HepG2 (cell line): ENCODE measurements around the gene XPNPEP1. TPM values are rescaled to one million over a fixed set of nuclear protein-coding genes. Genes with fewer than 3 reads are reported as not detected.

Experiments
- ATAC-seq: fragments of 200-7000 bp; cut with Tn5 transposase; 3 replicates; pipeline ENCODE4 v1.9.1; 2020; ENCODE audit warnings: mild to moderate bottlenecking, moderate library complexity
- BruUV-seq: library from RNA; stranded (reverse); fragments of 400-500 nt; replicated peaks from 2 replicates; lab custom pipeline; 2021; lab: Mats Ljungman, UMichigan
- CTCF ChIA-PET: fragments of 300-600 bp; formaldehyde crosslinking; extraction: SDS; loops from one replicate; lab custom pipeline; 2021; ENCODE audit warnings: low total read pairs, inconsistent platforms, low intra/inter-chr PET ratio; lab: Yijun Ruan, JAX
- POLR2A ChIA-PET: fragments of 350-600 bp; sonication (Branson Sonifier 250); formaldehyde crosslinking; loops from one replicate; lab custom pipeline; 2020; ENCODE audit warnings: antibody characterized with exemption, inconsistent platforms; lab: Yijun Ruan, JAX
- DNase-seq: peaks from one replicate; pipeline ENCODE4 v3.0.0-alpha.2; 2015; ENCODE audit warnings: low spot score
- FAIRE-seq: peaks from 3 replicates; lab custom pipeline; 2011; peaks lifted over from hg19 to GRCh38; lab: Jason Lieb, UNC
- H2AFZ ChIP-seq: one replicate; pipeline ENCODE4 v1.6.1; 2011; ENCODE audit warnings: low read length, inconsistent platforms
- H3K27ac ChIP-seq: fragments of 300-600 bp; 3 replicates; pipeline ENCODE4 v1.8.0; 2011; ENCODE audit warnings: mixed run types, mild to moderate bottlenecking, mixed read lengths, low read length, inconsistent platforms; ENCODE audit not compliant: insufficient read depth; ENCODE audit errors: extremely low read length
- H3K27me3 ChIP-seq, 2 experiments: fragments of 200-600 bp in 1 of 2; 2 replicates in 1 of 2; 3 replicates in 1 of 2; pipeline versions ENCODE4 v1.6.0 to v1.8.0; 2011; ENCODE audit warnings: low read length in 2 of 2, mild to moderate bottlenecking in 2 of 2, moderate library complexity in 2 of 2, inconsistent platforms in 1 of 2; ENCODE audit not compliant: insufficient read depth in 2 of 2, control insufficient read depth in 1 of 2
- H3K36me3 ChIP-seq, 2 experiments: fragments of 200-600 bp in 1 of 2; replicated peaks in 1 of 2; 2 replicates in 1 of 2; 3 replicates in 1 of 2; pipeline versions ENCODE4 v1.5.1 to v1.8.0; 2011; ENCODE audit warnings: low read length in 2 of 2, inconsistent platforms in 1 of 2; ENCODE audit not compliant: insufficient read depth in 2 of 2, control insufficient read depth in 1 of 2
- H3K4me1 ChIP-seq: 2 replicates; pipeline ENCODE4 v1.5.1; 2012; ENCODE audit warnings: low read length, inconsistent platforms; ENCODE audit not compliant: insufficient read depth
- H3K4me2 ChIP-seq: 2 replicates; pipeline ENCODE4 v1.6.0; 2011; ENCODE audit warnings: low read depth, low read length, inconsistent platforms
- H3K4me3 ChIP-seq, 3 experiments: fragments of 200-600 bp in 1 of 3; sonication (generic), shearing (Covaris generic) in 1 of 3; replicated peaks in 1 of 3; 2 replicates each; pipeline ENCODE4 v1.5.1; 2011 to 2016; ENCODE audit warnings: low read length in 3 of 3, inconsistent platforms in 2 of 3, low read depth in 2 of 3, mild to moderate bottlenecking in 2 of 3, control low read depth in 1 of 3, mixed read lengths in 1 of 3; ENCODE audit not compliant: insufficient read depth in 1 of 3
- H3K79me2 ChIP-seq: one replicate; pipeline ENCODE4 v1.6.1; 2011; ENCODE audit warnings: low read length, inconsistent platforms; ENCODE audit not compliant: insufficient read depth
- H3K9ac ChIP-seq: 2 replicates; pipeline ENCODE4 v1.6.0; 2011; ENCODE audit warnings: mild to moderate bottlenecking, low read depth, low read length, inconsistent platforms; ENCODE audit not compliant: insufficient read depth
- H3K9me3 ChIP-seq: 2 replicates; pipeline ENCODE4 v1.5.1; 2012; ENCODE audit warnings: mild to moderate bottlenecking, low read length
- H4K20me1 ChIP-seq: 2 replicates; pipeline ENCODE4 v1.6.0; 2011; ENCODE audit warnings: inconsistent platforms, mild to moderate bottlenecking, low read length, moderate library complexity; ENCODE audit not compliant: insufficient read depth
- BATF2 ChIP-seq: sonication (generic); formaldehyde crosslinking; IDR thresholded peaks from 2 replicates; pipeline ENCODE4 v1.8.0; 2022; ENCODE audit warnings: mild to moderate bottlenecking, missing genetic modification reagents, moderate library complexity
- CENPBD1 ChIP-seq: sonication (generic); formaldehyde crosslinking; IDR thresholded peaks from 2 replicates; pipeline ENCODE4 v1.8.0; 2022; ENCODE audit warnings: missing genetic modification reagents, low read depth, mild to moderate bottlenecking, borderline replicate concordance
- JUNB ChIP-seq: sonication (generic); formaldehyde crosslinking; IDR thresholded peaks from 2 replicates; pipeline ENCODE4 v1.8.0; 2022; ENCODE audit warnings: missing genetic modification reagents, mild to moderate bottlenecking, borderline replicate concordance
- RBM39 ChIP-seq: fragments of 200-400 bp; formaldehyde crosslinking; IDR thresholded peaks from one replicate; pipeline ENCODE4 v1.6.1; 2018; ENCODE audit warnings: antibody characterized with exemption, mild to moderate bottlenecking, low read depth, low read length; ENCODE audit not compliant: poor library complexity, severe bottlenecking
- SP140L ChIP-seq: sonication (generic); formaldehyde crosslinking; IDR thresholded peaks from 2 replicates; pipeline ENCODE4 v1.4.0; 2020; ENCODE audit warnings: missing genetic modification reagents, borderline replicate concordance
- ZNF253 ChIP-seq: sonication (generic); formaldehyde crosslinking; IDR thresholded peaks from 2 replicates; pipeline ENCODE4 v1.8.0; 2022; ENCODE audit warnings: mild to moderate bottlenecking, missing genetic modification reagents, borderline replicate concordance
- ZNF776 ChIP-seq: sonication (generic); formaldehyde crosslinking; IDR thresholded peaks from 2 replicates; pipeline ENCODE4 v1.4.0; 2020; ENCODE audit warnings: mild to moderate bottlenecking, missing genetic modification reagents
- WGBS: methylation state at CpG from one replicate; pipeline ENCODE4 v1.1.6; 2017; ENCODE audit warnings: low lambda C conversion rate; 5-methylcytosine and 5-hydroxymethylcytosine counted together
- in situ Hi-C: cut with HindIII; loops from 2 replicates; pipeline ENCODE4 v1.10.0; 2017; ENCODE audit warnings: low pct_unique_long_range_greater_than_20kb; ENCODE audit not compliant: extremely low pct_ligation_motif_present
- intact Hi-C: fragments of 100-400 bp; cut with micrococcal nuclease; formaldehyde crosslinking; loops from one replicate; pipeline ENCODE4 v1.10.0; 2022; ENCODE audit not compliant: unreplicated experiment
- polyA plus RNA-seq, 8 experiments: library from polyadenylated mRNA; depleted of rRNA in 3 of 8; stranded (reverse) in 7 of 8; unstranded in 1 of 8; fragments of >200 nt; fragmentation: Illumina TruSeq in 4 of 8; extraction: Trizol in 4 of 8; gene quantifications; 2 replicates each; pipeline versions ENCODE4 v1.2.1 to v1.2.3, GENCODE V29; 2011 to 2016; ENCODE audit warnings: low read depth in 4 of 8, missing spikeins in 1 of 8, mixed read lengths in 1 of 8; ENCODE audit not compliant: insufficient read depth in 1 of 8
- total RNA-seq, 5 experiments: library from RNA; depleted of rRNA; stranded (reverse); fragments of >200 nt; fragmentation: Illumina TruSeq; extraction: Trizol; gene quantifications; 2 replicates each; pipeline ENCODE4 v1.2.3, GENCODE V29; 2016; ENCODE audit warnings: low read depth in 1 of 5

XPNPEP1 gene
- total and polyA plus RNA-seq, 2 of the 13 experiments (the other 11 are each of a cell fraction or from before 2014, with no cell fraction given): 30.3 to 55.5 TPM

GRCh38 chr10:109866995-109867635 is 56.2 kb downstream of the XPNPEP1 start:
- no peak overlapping the region for H3K4me3 ChIP-seq
- H3K4me1 ChIP-seq: no peaks in the 10 kb centered on the region
- no peaks in the 10 kb centered on the region for H4K20me1 ChIP-seq
- CTCF ChIA-PET: no interaction called here
- peaks cover 18 to 43% of the 10 kb centered on the region in 2 experiments for H3K36me3 ChIP-seq
- intact Hi-C loops: no loop called here
- POLR2A ChIA-PET: no interaction called here
- BruUV-seq: no TSS peak
- H3K27me3 ChIP-seq: no peaks in the 10 kb centered on the region
- no peak for TF ChIP-seq CENPBD1
- no peak for TF ChIP-seq JUNB
- no peak for TF ChIP-seq SP140L (CRISPR knock-in tag)
- TF ChIP-seq ZNF253 (CRISPR knock-in tag): no peak
- no peak for TF ChIP-seq RBM39
- TF ChIP-seq ZNF776 (CRISPR knock-in tag): no peak
- TF ChIP-seq BATF2 (CRISPR knock-in tag): no peak
- TF ChIP-seq, all 625 proteins: peak for 0
- no peak overlapping the region for H3K9ac ChIP-seq
- DNase-seq (no peak), FAIRE-seq (no peak), ATAC-seq (no peak)
- H2AFZ ChIP-seq: no peak overlapping the region
- no peak overlapping the region for H3K4me2 ChIP-seq
- no peaks in the 10 kb centered on the region for H3K9me3 ChIP-seq
- 98% methylated on average over 4 of the region's 4 CpGs for WGBS
- H3K79me2 ChIP-seq: no peaks in the 10 kb centered on the region
- in situ Hi-C loops: no loop called here
- no peak overlapping the region for H3K27ac ChIP-seq
